RWPE2 (cell line): ENCODE results near the gene SLC22A8.

Experiments
- ATAC-seq: fragments of 200-7000 bp; cut with Tn5 transposase; 3 replicates; pipeline ENCODE4 v1.9.1; 2021; ENCODE audit warnings: low read depth
- DNase-seq: peaks from one replicate; pipeline ENCODE4 v3.0.0-alpha.2; 2020; ENCODE audit warnings: low spot score
- H3K27ac ChIP-seq: fragments of 450-650 bp; 2 replicates; pipeline ENCODE4 v1.5.1; 2017; ENCODE audit warnings: mild to moderate bottlenecking; ENCODE audit not compliant: poor library complexity, severe bottlenecking
- H3K27me3 ChIP-seq: fragments of 250-450 bp; sonication (Bioruptor Pico); 2 replicates; pipeline ENCODE4 v1.5.1; 2021; ENCODE audit warnings: mild to moderate bottlenecking, moderate library complexity; ENCODE audit not compliant: insufficient read depth, poor library complexity, severe bottlenecking
- H3K36me3 ChIP-seq: fragments of 250-450 bp; sonication (Bioruptor Pico); 2 replicates; pipeline ENCODE4 v1.5.1; 2020; ENCODE audit warnings: low read depth, mild to moderate bottlenecking, moderate library complexity
- H3K4me1 ChIP-seq: fragments of 250-450 bp; sonication (Bioruptor Pico); 2 replicates; pipeline ENCODE4 v1.5.1; 2021; ENCODE audit warnings: mild to moderate bottlenecking, moderate library complexity; ENCODE audit not compliant: insufficient read depth, poor library complexity, severe bottlenecking
- H3K4me3 ChIP-seq: fragments of 250-450 bp; sonication (Bioruptor Pico); 2 replicates; pipeline ENCODE4 v1.5.1; 2021; ENCODE audit warnings: mild to moderate bottlenecking, moderate library complexity; ENCODE audit not compliant: severe bottlenecking
- H3K9me3 ChIP-seq: fragments of 250-450 bp; sonication (Bioruptor Pico); 2 replicates; pipeline ENCODE4 v1.5.1; 2021; ENCODE audit warnings: mild to moderate bottlenecking, moderate library complexity; ENCODE audit not compliant: severe bottlenecking
- CTCF ChIP-seq: fragments of 450-650 bp; IDR thresholded peaks from one replicate; pipeline ENCODE4 v1.5.1; 2017; ENCODE audit warnings: mild to moderate bottlenecking, moderate library complexity; ENCODE audit not compliant: poor library complexity, severe bottlenecking

Gene SLC22A8

GRCh38 chr11:62980133-62980760 lies 35.4 kb downstream of the SLC22A8 start:
- Histone ChIP-seq H3K9me3 (no peaks in the 10 kb centered on the region), H3K27ac (no peak overlapping the region), H3K4me1 (no peaks in the 10 kb centered on the region), H3K36me3 (no peaks in the 10 kb centered on the region), H3K4me3 (no peak overlapping the region), H3K27me3 (no peaks in the 10 kb centered on the region)
- ATAC-seq (no peak), DNase-seq (no peak)
- TF ChIP-seq CTCF: no peak

DNA sequence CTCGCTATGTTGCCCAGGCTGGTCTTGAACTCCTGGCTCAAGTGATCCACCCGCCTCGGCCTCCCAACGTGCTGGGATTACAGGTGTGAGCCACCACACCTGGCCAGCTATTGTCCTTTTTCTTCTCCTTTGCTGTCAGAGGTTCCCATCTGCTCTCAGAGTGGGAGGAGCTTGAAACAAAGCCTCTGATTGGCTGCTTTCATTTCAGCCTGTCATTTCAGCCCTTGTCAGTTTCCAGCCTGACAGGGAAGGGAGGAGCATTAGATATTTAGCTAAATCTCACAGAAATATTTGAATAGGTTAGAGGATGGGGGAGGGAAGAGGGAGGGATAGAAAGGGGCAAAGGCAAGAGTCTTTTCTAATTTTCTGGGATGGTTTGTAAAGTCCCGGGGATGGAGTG lies 39.5 kb downstream of the SLC22A8 start:
- Histone ChIP-seq H3K27me3 (no peaks in the 10 kb centered on the region), H3K4me3 (no peak overlapping the region), H3K36me3 (no peaks in the 10 kb centered on the region), H3K27ac (no peak overlapping the region), H3K4me1 (no peaks in the 10 kb centered on the region), H3K9me3 (no peaks in the 10 kb centered on the region)
- no peak for DNase-seq
- no peak for TF ChIP-seq CTCF
- ATAC-seq: no peak

- Histone ChIP-seq H3K27me3 (no peaks in the 10 kb centered on the region), H3K36me3 (no peaks in the 10 kb centered on the region), H3K27ac (no peak overlapping the region), H3K9me3 (no peaks in the 10 kb centered on the region), H3K4me3 (no peak overlapping the region), H3K4me1 (no peaks in the 10 kb centered on the region)
- peak; percentile 45; the same call in 1 of the 3 replicates for ATAC-seq
- peak; percentile 39 for TF ChIP-seq CTCF
- DNase-seq: no peak
These were observed 40.7 kb downstream of the SLC22A8 start for GRCh38 chr11:62974848-62975522.

DNA sequence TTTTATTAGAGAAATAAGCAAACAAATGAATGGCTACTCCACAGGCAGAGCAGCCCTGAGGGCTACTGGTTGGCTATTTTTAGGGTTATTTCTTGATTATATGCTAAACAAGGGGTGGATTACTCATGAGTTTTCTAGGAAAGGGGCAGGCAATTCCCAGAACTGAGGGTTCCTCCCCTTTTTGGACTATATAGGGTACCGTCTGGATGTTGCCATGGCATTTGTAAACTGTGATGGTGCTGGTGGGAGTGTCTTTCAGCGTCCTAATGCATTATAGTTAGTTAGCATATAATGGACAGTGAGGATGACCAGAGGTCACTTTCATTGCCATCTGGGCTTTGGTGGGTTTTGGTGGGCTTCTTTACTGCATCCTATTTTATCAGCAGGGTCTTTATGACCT lies 50.1 kb downstream of the SLC22A8 start:
- Histone ChIP-seq H3K27ac (no peak overlapping the region), H3K9me3 (no peaks in the 10 kb centered on the region), H3K27me3 (peaks cover 32% of the 10 kb centered on the region), H3K4me1 (no peaks in the 10 kb centered on the region), H3K36me3 (no peaks in the 10 kb centered on the region), H3K4me3 (no peak overlapping the region)
- DNase-seq (no peak), ATAC-seq (no peak)
- TF ChIP-seq CTCF: no peak

- no peak for DNase-seq
- no peak for TF ChIP-seq CTCF
These were observed 53.2 kb downstream of the SLC22A8 start for GRCh38 chr11:62962391-62962790.

More at GRCh38 chr11:62962391-62962790, 53.2 kb downstream of the SLC22A8 start:
- H3K9me3 ChIP-seq: no peaks in the 10 kb centered on the region
- H3K27me3 ChIP-seq: peaks cover 20% of the 10 kb centered on the region
- no peak for ATAC-seq
- no peaks in the 10 kb centered on the region for H3K36me3 ChIP-seq
- no peak overlapping the region for H3K27ac ChIP-seq
- H3K4me3 ChIP-seq: no peak overlapping the region
- H3K4me1 ChIP-seq: no peaks in the 10 kb centered on the region
